Mesenchymal stem cell (in vitro differentiated cells and primary cell): Measurements from ENCODE around the gene GLRA3.

Source experiments
- DNase-seq: peaks from one replicate; pipeline ENCODE4 v3.0.0-alpha.2; 2013
- H2AFZ ChIP-seq: one replicate; pipeline ENCODE4 v1.6.1; 2013; ENCODE audit warnings: low read depth, mild to moderate bottlenecking, control low read depth, inconsistent platforms, low read length, moderate library complexity
- H2AK5ac ChIP-seq: 2 replicates; pipeline ENCODE4 v1.6.1; 2013; ENCODE audit warnings: low read length, moderate library complexity, mild to moderate bottlenecking, inconsistent platforms; ENCODE audit not compliant: severe bottlenecking
- H2BK120ac ChIP-seq: one replicate; pipeline ENCODE4 v1.6.1; 2013; ENCODE audit warnings: low read depth, mild to moderate bottlenecking, inconsistent platforms, low read length, moderate library complexity
- H2BK12ac ChIP-seq, 2 experiments: one replicate each; pipeline ENCODE4 v1.6.1; 2013; ENCODE audit warnings: inconsistent platforms in 2 of 2, low read length in 2 of 2, mild to moderate bottlenecking in 2 of 2, moderate library complexity in 2 of 2, control low read depth in 1 of 2
- H2BK15ac ChIP-seq: one replicate; pipeline ENCODE4 v1.6.1; 2013; ENCODE audit warnings: mild to moderate bottlenecking, low read depth, inconsistent platforms; ENCODE audit not compliant: poor library complexity, severe bottlenecking
- H2BK5ac ChIP-seq: 2 replicates; pipeline ENCODE4 v1.6.1; 2013; ENCODE audit warnings: low read depth, mild to moderate bottlenecking, low read length, control low read depth, inconsistent platforms; ENCODE audit not compliant: poor library complexity, severe bottlenecking
- H3K14ac ChIP-seq, 2 experiments: one replicate each; pipeline ENCODE4 v1.6.1; 2013; ENCODE audit warnings: inconsistent platforms in 2 of 2, low read length in 2 of 2, control low read depth in 1 of 2, mild to moderate bottlenecking in 1 of 2, moderate library complexity in 1 of 2
- H3K18ac ChIP-seq, 2 experiments: one replicate each; pipeline ENCODE4 v1.6.1; 2013; ENCODE audit warnings: inconsistent platforms in 2 of 2, low read length in 2 of 2, control low read depth in 1 of 2, low read depth in 1 of 2, mild to moderate bottlenecking in 1 of 2
- H3K23ac ChIP-seq, 2 experiments: one replicate each; pipeline ENCODE4 v1.6.1; 2013; ENCODE audit warnings: inconsistent platforms in 2 of 2, low read length in 2 of 2, mild to moderate bottlenecking in 2 of 2, moderate library complexity in 2 of 2, control low read depth in 1 of 2
- H3K27ac ChIP-seq: 2 replicates; pipeline ENCODE4 v1.5.1; 2013; ENCODE audit warnings: mild to moderate bottlenecking, moderate library complexity, low read length, control low read depth, inconsistent platforms; ENCODE audit not compliant: poor library complexity, severe bottlenecking
- H3K27me3 ChIP-seq, 2 experiments: 2 replicates each; pipeline versions ENCODE4 v1.6.1 to v1.7.0; 2013; ENCODE audit warnings: low read length in 2 of 2, mild to moderate bottlenecking in 2 of 2, moderate library complexity in 2 of 2, control low read depth in 1 of 2, inconsistent platforms in 1 of 2; ENCODE audit not compliant: control insufficient read depth in 1 of 2, insufficient read depth in 1 of 2
- H3K36me3 ChIP-seq, 2 experiments: 2 replicates each; pipeline versions ENCODE4 v1.6.1 to v1.7.0; 2013; ENCODE audit warnings: low read length in 2 of 2, control low read depth in 1 of 2, inconsistent platforms in 1 of 2, low read depth in 1 of 2, mild to moderate bottlenecking in 1 of 2; ENCODE audit not compliant: insufficient read depth in 2 of 2, control insufficient read depth in 1 of 2
- H3K4ac ChIP-seq, 2 experiments: one replicate each; pipeline ENCODE4 v1.6.1; 2013; ENCODE audit warnings: inconsistent platforms in 2 of 2, low read length in 2 of 2, mild to moderate bottlenecking in 2 of 2, moderate library complexity in 2 of 2, control low read depth in 1 of 2, low read depth in 1 of 2
- H3K4me1 ChIP-seq: 2 replicates; pipeline ENCODE4 v1.6.1; 2013; ENCODE audit warnings: low read depth, low read length, control low read depth; ENCODE audit not compliant: control insufficient read depth, insufficient read depth
- H3K4me2 ChIP-seq: 2 replicates; pipeline ENCODE4 v1.6.1; 2013; ENCODE audit warnings: low read length, mild to moderate bottlenecking, inconsistent platforms; ENCODE audit not compliant: poor library complexity, severe bottlenecking
- H3K4me3 ChIP-seq, 2 experiments: 2 replicates each; pipeline versions ENCODE4 v1.5.1 to v1.7.0; 2013; ENCODE audit warnings: low read length in 2 of 2, mild to moderate bottlenecking in 2 of 2, control low read depth in 1 of 2, low read depth in 1 of 2; ENCODE audit not compliant: insufficient read depth in 1 of 2
- H3K79me1 ChIP-seq: replicated peaks from 2 replicates; pipeline ENCODE4 v1.6.1; 2013; ENCODE audit warnings: mild to moderate bottlenecking, control low read depth, low read length, inconsistent platforms; ENCODE audit not compliant: poor library complexity, severe bottlenecking
- H3K9ac ChIP-seq: 2 replicates; pipeline ENCODE4 v1.7.0; 2013; ENCODE audit warnings: mild to moderate bottlenecking, low read length, moderate library complexity
- H3K9me3 ChIP-seq: 2 replicates; pipeline ENCODE4 v1.7.0; 2013; ENCODE audit warnings: mild to moderate bottlenecking, low read length; ENCODE audit not compliant: control insufficient read depth
- H4K8ac ChIP-seq: one replicate; pipeline ENCODE4 v1.6.1; 2013; ENCODE audit warnings: inconsistent platforms, mild to moderate bottlenecking, low read length, moderate library complexity
- H4K91ac ChIP-seq: one replicate; pipeline ENCODE4 v1.6.1; 2013; ENCODE audit warnings: mild to moderate bottlenecking, low read length, inconsistent platforms
- WGBS: methylation state at CpG from one replicate; pipeline ENCODE4 v1.1.7; 2013; ENCODE audit warnings: mixed read lengths; 5-methylcytosine and 5-hydroxymethylcytosine counted together

Gene GLRA3

DNA sequence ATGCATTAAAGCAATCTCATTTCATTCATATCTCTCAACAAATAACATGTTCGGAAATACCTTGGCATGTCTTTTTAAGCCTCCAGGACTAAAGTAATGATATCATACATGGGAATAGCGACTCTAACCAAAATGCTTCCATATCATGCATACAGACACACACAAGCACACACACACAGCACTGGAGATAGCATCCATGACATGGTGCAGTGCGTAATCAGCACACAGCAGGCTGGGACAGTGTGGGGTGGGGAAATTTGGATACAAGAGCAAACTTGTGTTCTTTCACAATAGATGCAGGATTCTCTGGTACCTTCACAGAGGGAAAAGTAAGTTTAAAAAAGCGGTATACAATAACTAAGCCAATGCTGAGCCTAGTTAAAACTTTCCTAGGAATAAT, 174.4 kb downstream of the GLRA3 start:
- Histone ChIP-seq H3K27me3 (no peaks in the 10 kb centered on the region), H2BK15ac (no peak overlapping the region), H2AK5ac (no peak overlapping the region), H4K8ac (no peak overlapping the region), H3K4me3 (no peak overlapping the region), H3K36me3 (no peaks in the 10 kb centered on the region), H3K9me3 (no peaks in the 10 kb centered on the region), H2BK120ac (no peak overlapping the region), H3K4me1 (no peaks in the 10 kb centered on the region), H3K23ac (no peak overlapping the region), H3K18ac (no peak overlapping the region), H3K27ac (no peak overlapping the region), H2BK12ac (no peak overlapping the region), H3K9ac (no peak overlapping the region), H3K14ac (peak overlapping the region in 1 of 2 experiments; percentile 53), H2BK5ac (no peak overlapping the region), H3K4me2 (no peak overlapping the region), H4K91ac (no peak overlapping the region), H3K4ac (no peak overlapping the region), H3K79me1 (no peaks in the 10 kb centered on the region), H2AFZ (no peak overlapping the region)
- 87% methylated on average over 3 of the region's 4 CpGs for WGBS
- DNase-seq: no peak

DNA sequence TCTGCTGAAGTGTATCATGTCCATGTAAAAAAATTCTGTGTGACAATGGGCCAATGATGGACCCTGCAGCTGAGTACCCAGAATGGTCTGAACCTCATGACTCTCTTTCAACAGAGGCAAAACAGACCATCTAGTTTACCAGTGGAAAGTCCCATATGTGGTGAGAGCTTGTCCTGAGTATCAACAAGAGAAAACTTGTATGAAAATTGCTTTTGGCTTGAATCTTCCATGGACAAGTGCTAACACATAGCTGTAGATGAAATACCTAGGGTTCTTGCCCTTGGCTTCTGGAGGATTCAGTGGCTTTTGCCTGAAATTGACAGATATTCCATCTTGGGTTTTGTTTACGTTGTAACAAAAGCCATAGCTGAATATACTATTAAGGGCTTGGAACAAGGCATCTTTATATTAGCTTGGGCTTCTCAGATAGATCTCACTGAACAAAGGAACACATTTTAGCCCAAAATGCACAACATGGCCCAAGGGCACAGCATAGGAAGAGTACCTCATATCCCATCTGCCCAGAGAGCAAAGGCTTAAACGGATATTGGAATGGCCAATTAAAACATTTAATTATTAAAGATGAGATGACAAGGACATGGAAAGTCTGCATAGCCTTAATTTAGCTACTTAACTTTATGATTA, 178.2 kb downstream of the GLRA3 start:
- no peaks in the 10 kb centered on the region for H3K36me3 ChIP-seq
- H3K27me3 ChIP-seq: no peaks in the 10 kb centered on the region
- H2BK120ac ChIP-seq: no peak overlapping the region
- H2AK5ac ChIP-seq: no peak overlapping the region
- no peak overlapping the region for H3K23ac ChIP-seq
- no peak overlapping the region for H2BK5ac ChIP-seq
- no peaks in the 10 kb centered on the region for H3K79me1 ChIP-seq
- no peak overlapping the region for H2AFZ ChIP-seq
- 100% methylated on average over 1 of the region's 2 CpGs for WGBS
- no peak overlapping the region for H3K27ac ChIP-seq
- no peak overlapping the region for H3K4ac ChIP-seq
- H3K18ac ChIP-seq: no peak overlapping the region
- H4K91ac ChIP-seq: no peak overlapping the region
- H2BK15ac ChIP-seq: no peak overlapping the region
- no peak overlapping the region for H4K8ac ChIP-seq
- H3K4me2 ChIP-seq: no peak overlapping the region
- no peaks in the 10 kb centered on the region for H3K9me3 ChIP-seq
- no peak for DNase-seq
- no peak overlapping the region for H3K4me3 ChIP-seq
- no peak overlapping the region for H3K14ac ChIP-seq
- no peak overlapping the region for H3K9ac ChIP-seq
- H2BK12ac ChIP-seq: no peak overlapping the region
- no peaks in the 10 kb centered on the region for H3K4me1 ChIP-seq

DNA sequence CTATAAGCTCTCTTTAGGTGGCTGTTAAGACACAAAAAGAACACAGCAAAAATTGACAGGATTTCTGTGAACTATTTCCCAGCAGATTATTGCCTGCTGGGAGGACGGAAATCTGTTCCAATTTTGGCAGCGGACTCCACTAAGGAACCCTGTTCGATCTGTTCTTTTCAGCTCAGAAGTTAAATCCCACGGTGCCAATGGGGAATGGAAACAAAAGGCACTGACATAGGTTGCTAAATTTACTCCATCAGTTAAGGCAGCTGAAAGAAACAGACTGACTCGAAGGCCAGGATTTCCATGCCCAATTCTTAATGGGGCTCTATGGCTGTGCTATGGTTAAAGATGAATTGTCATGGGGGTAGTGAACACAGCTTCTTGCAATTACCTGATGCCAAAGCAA, 180.2 kb downstream of the GLRA3 start:
- H3K27me3 ChIP-seq: no peaks in the 10 kb centered on the region
- H2BK120ac ChIP-seq: no peak overlapping the region
- no peak overlapping the region for H2AK5ac ChIP-seq
- no peaks in the 10 kb centered on the region for H3K9me3 ChIP-seq
- no peak overlapping the region for H2BK12ac ChIP-seq
- no peaks in the 10 kb centered on the region for H3K79me1 ChIP-seq
- H3K9ac ChIP-seq: no peak overlapping the region
- H4K91ac ChIP-seq: no peak overlapping the region
- H3K4me1 ChIP-seq: no peaks in the 10 kb centered on the region
- H2BK15ac ChIP-seq: no peak overlapping the region
- 83% methylated on average over 5 of the region's 5 CpGs for WGBS
- no peak overlapping the region for H3K23ac ChIP-seq
- H2BK5ac ChIP-seq: no peak overlapping the region
- H3K4ac ChIP-seq: no peak overlapping the region
- no peak overlapping the region for H3K4me2 ChIP-seq
- no peak for DNase-seq
- H3K27ac ChIP-seq: no peak overlapping the region
- H3K18ac ChIP-seq: no peak overlapping the region
- H3K36me3 ChIP-seq: no peaks in the 10 kb centered on the region
- no peak overlapping the region for H3K14ac ChIP-seq
- no peak overlapping the region for H4K8ac ChIP-seq
- no peak overlapping the region for H3K4me3 ChIP-seq
- H2AFZ ChIP-seq: no peak overlapping the region

DNA sequence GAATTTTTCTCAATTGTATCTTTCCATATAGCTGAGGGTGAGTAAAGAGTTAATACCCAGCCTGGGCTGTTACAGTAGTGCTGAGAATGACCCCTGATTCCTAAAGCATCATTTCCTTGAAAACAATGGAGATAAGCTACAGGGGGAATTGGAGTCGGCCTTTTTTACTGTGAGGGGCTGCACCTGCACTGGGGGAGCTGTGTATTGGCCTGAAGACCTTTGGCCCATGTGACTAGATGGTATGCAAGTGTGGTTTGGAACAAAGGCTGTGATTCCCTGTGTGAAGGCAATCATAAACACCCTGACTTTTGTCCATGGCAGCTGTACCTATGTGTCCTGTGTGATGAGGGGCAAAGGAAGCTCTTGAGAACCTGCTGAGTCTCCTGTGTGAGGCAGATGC, 182.7 kb downstream of the GLRA3 start:
- Histone ChIP-seq H2AK5ac (no peak overlapping the region), H3K14ac (no peak overlapping the region), H3K27me3 (no peaks in the 10 kb centered on the region), H3K4ac (no peak overlapping the region), H2AFZ (no peak overlapping the region), H3K4me1 (no peaks in the 10 kb centered on the region), H3K18ac (no peak overlapping the region), H4K8ac (no peak overlapping the region), H3K4me3 (no peak overlapping the region), H3K36me3 (no peaks in the 10 kb centered on the region), H4K91ac (no peak overlapping the region), H2BK5ac (no peak overlapping the region), H3K79me1 (no peaks in the 10 kb centered on the region), H3K23ac (no peak overlapping the region), H3K9me3 (no peaks in the 10 kb centered on the region), H2BK15ac (no peak overlapping the region), H2BK120ac (no peak overlapping the region), H3K4me2 (no peak overlapping the region), H3K27ac (no peak overlapping the region), H2BK12ac (no peak overlapping the region), H3K9ac (no peak overlapping the region)
- no peak for DNase-seq
- 36% methylated on average over 1 of the region's 1 CpG for WGBS
